ENCODE results near the gene LNX1.
"Not testable (repeated sequence)": the region's sequence is repeated elsewhere in the genome, so short reads cannot be mapped to it uniquely, and the experiment has no call there.

Gene LNX1

DNA sequence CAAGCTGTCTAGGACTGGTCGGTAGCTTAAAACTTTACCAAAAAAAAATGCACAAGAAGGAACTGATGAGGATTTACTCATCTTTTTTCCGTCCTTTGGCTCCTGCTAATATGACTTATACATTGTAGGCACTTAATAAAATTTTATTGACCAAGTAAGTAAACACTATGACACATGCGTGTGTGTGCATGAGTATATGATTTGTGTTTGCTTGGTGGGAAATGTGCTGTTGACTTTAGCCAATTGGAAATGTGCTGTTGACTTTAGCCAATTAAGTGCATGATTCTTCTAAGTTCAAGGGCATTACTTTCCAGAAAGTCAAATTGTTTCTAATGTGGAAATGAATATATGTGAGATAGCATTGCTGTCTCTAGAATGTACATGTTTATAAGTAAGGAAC is 135.5 kb downstream of the LNX1 start:
- DNase-seq, result no peak

DNA sequence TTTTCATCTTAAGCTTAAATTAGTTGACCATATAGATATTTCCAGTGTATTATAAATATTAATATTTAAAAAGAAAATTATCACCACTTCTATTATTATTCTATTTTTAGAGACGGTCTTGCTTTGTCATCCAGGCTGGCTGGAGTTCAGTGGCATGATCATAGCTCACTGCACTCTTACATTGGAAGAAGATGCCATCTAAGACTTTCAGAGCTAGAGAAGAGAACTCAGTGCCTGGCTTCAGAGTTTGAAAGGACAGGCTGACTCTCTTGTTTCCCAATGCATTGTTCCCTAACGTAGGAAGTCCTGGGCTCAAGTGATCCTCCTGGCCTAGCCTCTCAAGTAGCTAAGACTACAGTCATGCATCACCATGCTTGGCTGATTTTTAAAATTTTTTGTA is 137.9 kb downstream of the LNX1 start:
- no peak for DNase-seq

DNA sequence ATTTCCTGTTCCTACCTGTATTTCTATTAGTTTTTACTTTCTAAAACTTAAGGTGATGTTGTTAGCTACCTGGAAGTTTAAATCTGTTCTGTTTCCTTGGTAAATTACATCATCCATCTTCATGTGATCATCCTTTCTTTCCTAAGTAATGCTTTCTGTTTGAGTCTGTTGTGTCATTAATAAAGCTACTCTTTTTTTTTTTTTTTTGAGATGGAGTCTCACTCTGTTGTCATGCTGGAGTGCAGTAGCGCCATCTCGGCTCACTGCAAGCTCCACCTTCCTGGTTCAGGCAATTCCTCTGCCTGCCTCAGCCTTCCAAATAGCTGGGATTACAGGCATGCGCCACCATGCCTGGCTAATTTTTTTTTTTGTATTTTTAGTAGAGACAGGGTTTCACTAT is 140.5 kb downstream of the LNX1 start:
- DNase-seq, result no peak

DNA sequence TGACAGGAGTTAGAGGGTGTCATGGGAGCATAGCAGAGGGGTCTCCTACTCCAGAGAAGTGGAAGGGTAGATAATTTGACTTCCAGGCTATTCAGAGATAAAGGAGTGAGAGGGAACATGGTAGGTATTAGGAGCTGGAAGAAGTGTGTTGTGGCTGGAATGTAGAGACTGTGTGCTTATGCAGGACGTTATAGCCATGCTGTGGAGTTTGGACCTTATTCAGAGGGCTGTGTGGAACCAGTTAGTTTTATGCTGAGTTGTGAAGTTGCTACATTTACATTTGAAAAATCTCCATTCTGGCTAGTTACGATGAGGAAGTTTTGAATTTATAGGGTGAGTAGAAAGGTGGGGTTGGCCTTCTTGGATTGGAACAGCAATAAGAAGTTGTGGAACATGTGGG is 146.3 kb downstream of the LNX1 start:
- no peak for DNase-seq

DNA sequence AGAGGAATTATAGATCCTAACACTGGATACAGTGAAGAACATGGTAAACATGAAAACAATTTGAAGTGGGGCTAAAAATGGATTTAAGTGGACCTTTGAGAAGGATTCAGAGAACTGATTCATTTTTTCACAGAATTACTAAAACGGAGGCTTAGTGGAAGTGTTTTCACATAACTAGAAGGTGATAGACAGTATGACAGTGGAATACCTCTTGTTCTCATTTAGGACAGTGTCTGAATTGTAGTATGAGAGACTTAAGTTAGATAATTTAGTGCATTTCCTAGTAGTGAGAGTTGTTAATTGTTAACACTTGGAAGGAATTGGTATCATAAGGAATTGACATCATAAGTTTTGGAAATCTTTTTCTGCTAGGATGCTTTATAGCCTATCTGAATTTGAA is 149.7 kb downstream of the LNX1 start:
- no peak for DNase-seq

DNA sequence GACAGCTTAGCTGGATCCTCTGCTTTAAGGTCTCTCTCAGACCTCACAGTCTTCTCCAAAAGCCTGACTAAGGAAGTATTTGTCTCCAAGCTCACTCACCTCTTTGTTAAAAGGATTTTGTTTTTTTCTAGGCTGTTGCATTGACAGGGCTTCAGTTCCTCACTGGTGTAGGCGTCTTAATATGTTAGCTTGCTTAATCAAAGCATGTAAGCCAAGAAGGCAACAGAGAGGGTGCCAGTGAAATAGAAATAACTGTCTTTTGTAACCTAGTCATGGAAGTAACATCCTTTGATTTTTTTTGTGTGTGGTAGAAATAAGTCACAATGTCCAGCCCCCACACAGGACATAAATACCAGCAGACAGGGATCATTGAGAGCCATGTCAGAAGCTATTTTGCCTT is 155.0 kb downstream of the LNX1 start:
- no peak for DNase-seq

DNA sequence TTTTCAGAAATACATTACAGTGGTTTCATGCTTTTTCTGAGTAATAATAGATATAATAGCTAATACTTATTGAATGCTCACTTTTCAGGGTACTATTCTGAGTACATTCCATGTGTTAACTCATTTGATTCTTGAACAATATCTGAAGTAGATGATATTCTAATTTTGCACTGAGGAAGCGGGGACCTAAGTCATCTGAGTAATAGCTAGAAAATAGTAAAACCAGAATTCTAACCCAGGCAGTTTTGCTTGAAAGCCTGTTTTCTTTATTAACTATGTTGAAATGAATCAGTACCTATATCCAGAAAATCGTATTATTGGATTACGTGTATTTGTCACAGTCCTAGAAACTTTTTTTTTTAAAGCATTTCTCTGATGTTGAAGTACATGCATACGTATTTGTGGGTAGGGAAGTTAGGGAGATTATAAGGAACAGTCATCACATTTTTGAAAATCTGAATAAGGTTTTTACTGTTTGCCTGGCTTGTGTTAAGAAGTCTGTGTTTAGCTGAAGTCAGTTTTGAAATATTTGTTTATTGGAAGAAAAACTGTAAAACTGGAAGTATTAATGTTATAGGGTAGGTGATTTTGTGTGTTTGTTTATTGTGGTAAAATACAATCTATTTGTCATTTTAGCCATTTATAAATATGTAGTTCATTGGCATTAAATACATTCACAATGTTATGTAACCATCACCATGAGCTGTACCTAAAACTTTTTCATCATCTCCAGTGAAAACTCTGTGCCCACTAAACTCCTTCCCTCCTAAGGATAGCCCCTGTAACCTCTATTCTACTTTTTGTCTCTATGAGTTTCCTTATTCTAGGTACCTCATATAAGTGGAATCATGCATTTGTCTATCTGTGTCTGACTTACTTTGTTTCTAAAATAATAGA is 158.5 kb downstream of the LNX1 start:
- DNase-seq, result no peak

DNA sequence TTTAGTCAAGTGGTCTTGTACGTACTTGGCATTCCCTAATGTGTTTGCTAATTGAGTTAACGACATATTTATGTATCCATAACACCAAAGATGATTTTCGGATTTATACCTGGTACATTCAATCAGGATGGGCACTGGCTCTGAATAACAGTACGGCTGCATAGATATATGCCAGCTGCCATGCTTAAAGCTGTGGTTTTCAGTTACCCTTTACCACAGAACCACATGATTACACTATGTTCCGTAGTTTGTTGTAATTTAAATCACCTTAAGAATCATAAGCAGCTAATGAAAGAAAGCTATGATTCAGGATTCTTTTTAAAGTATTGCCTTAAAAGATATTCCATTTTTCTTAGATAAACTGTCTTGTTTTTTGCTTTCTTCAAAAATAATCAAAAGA is 160.2 kb downstream of the LNX1 start:
- peak; percentile 1 for DNase-seq

DNA sequence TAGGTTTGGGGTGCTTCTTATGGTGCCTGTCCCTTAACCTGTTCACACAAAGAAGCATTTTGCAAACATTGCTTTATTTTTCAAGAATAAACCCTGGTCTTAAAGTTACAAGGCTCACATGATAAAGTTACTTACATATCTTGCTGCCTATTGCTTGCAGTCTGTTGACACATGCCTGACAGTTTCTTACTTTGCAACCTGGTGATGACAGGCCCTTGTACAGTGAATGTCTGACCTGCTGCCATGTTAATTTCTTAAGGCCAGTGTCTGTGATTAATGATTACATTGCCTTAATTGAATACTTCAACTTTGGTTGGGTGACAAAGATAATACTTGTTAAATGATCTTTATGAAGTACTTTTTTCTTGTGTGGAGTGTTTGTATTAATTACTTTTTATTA is 163.9 kb downstream of the LNX1 start:
- no peak for DNase-seq

DNA sequence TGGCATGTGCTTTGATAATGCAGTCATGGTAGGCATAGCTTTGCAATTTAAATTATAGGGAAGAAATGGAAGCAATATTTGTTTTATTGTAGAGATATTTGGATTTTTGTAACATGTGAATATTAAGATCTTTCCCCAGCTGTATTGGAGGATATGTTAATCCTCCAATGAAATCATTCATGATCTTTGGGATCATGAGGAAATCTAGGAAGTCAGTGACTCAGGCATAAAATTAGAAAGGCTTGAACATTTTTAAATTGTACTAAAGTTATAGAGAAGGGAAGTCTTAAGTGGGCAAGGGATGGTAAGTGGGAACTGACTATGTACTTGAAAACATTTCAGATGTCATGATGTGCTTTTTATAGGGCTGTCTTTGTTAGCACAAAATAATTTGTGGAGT is 167.0 kb downstream of the LNX1 start:
- DNase-seq, result no peak

DNA sequence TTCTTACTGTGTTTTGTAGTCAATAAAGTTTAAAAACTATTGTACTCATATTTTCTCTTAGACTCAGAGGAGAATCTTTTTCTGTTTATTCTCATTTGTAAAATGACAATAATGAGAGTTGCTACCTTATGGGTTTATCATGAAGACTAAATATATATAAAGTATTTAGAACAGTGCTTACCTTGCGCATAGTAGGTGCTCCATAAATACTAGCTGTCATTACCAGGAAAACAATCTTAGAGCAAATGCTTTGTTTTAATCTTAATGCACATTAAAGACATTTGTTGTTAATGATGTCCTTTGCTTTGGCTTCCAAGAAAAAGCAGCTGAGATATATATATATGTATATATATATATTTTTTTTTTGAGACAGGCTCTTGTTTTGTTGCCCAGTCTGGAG is 168.9 kb downstream of the LNX1 start:
- DNase-seq, result no peak

DNA sequence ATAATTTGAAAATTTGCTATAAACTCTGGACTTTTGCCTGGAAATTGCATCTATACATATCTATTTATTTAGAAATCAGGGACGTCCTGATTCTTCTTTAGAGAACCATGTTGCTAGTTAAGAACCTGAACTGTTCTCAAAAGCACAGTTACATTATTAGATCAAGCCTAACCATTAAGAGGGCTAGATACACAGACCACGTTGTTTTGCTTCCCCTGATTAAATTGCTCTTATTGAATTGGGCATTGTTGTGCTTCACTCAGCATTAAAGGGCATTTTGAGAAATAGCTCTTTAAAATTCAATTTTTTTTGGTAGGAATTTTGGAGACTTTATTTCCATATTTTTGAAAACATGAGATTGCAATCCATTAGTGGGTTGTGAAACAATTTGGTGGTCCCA is 169.5 kb downstream of the LNX1 start:
- DNase-seq, result no peak

DNA sequence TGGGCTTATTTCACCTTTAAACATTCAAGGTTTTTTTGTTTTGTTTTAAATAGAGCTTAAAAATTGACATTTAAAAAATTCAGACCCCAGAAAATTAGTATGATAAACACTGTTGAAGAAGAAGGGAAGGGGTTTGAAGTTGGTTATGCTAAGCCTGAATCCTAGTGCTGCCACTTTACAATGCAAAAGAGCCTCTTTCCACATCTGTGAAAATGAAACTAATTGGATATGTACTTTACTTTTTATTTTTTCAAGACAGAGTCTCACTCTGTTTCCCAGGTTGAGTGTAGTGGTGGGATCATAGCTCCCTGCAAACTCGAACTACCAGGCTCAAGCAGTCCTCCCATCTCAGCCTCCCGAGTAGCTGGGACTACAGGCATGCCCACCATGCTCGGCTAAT is 172.1 kb downstream of the LNX1 start:
- DNase-seq, result no peak

DNA sequence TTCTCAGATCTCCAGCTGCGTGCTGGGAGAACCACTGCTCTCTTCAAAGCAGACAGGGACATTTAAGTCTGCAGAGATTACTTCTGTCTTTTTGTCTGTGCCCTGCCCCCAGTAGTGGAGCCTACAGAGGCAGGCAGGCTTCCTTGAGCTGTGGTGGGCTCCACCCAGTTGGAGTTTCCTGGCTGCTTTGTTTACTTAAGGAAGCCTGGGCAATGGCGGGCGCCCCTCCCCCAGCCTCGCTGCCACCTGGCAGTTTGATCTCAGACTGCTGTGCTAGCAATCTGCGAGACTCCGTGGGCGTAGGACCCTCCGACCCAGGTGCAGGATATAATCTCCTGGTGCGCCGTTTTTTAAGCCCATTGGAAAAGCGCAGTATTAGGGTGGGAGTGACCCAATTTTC is 181.8 kb downstream of the LNX1 start:
- not testable (repeated sequence) for DNase-seq

Data from CD4-positive, alpha-beta T cell treated with Interleukin-21 for 1 hour (primary cell).